Endothelial cell (in vitro differentiated cells): ENCODE results near the gene INPP4A. TPM values are rescaled to one million over a fixed set of nuclear protein-coding genes. Genes with fewer than 3 reads are reported as not detected.

ENCODE experiments used
- DNase-seq: peaks from one replicate; pipeline ENCODE4 v3.0.0; 2021; ENCODE audit warnings: low spot score
- H3K27ac Mint-ChIP-seq: one replicate; pipeline ENCODE4 v1.8.0; 2021; ENCODE audit warnings: mixed read lengths, inconsistent platforms; ENCODE audit not compliant: unreplicated experiment
- H3K27me3 Mint-ChIP-seq: one replicate; pipeline ENCODE4 v1.8.0; 2021; ENCODE audit warnings: mild to moderate bottlenecking, moderate library complexity, mixed read lengths, inconsistent platforms; ENCODE audit not compliant: unreplicated experiment
- H3K36me3 Mint-ChIP-seq: one replicate; pipeline ENCODE4 v1.8.0; 2021; ENCODE audit warnings: mild to moderate bottlenecking, low read depth, mixed read lengths, inconsistent platforms; ENCODE audit not compliant: unreplicated experiment
- H3K4me1 Mint-ChIP-seq: one replicate; pipeline ENCODE4 v1.8.0; 2021; ENCODE audit warnings: mild to moderate bottlenecking, mixed read lengths, inconsistent platforms; ENCODE audit not compliant: unreplicated experiment
- H3K4me3 Mint-ChIP-seq: one replicate; pipeline ENCODE4 v1.8.0; 2021; ENCODE audit warnings: mild to moderate bottlenecking, mixed read lengths, inconsistent platforms; ENCODE audit not compliant: unreplicated experiment
- H3K9me3 Mint-ChIP-seq: one replicate; pipeline ENCODE4 v1.8.0; 2021; ENCODE audit warnings: mixed read lengths, inconsistent platforms; ENCODE audit not compliant: unreplicated experiment
- CTCF ChIP-seq: fragments of 200-600 bp; sonication (generic); IDR thresholded peaks from one replicate; pipeline ENCODE4 v1.5.0; 2021; ENCODE audit warnings: antibody characterized with exemption; ENCODE audit not compliant: unreplicated experiment
- total RNA-seq: library from RNA; stranded (reverse); fragmentation: NEBNext Ultra II Directional; extraction: Animal tissue kit (Norgen Biotek cat#: 25700); gene quantifications from one replicate; pipeline ENCODE4 v1.2.1, GENCODE V29; 2021; ENCODE audit not compliant: unreplicated experiment

INPP4A gene
- total RNA-seq, 1 donor from 2014 or later, result 26.8 TPM

GRCh38 chr2:98524168-98524567 is 79.5 kb downstream of the INPP4A start:
- DNase-seq, result no peak
- TF ChIP-seq CTCF, result no peak
- Mint-ChIP-seq H3K4me1 (peaks cover 9% of the 10 kb centered on the region), H3K4me3 (no peak overlapping the region), H3K36me3 (peaks cover 18% of the 10 kb centered on the region), H3K27me3 (no peaks in the 10 kb centered on the region), H3K27ac (no peak overlapping the region), H3K9me3 (no peaks in the 10 kb centered on the region)

- TF ChIP-seq CTCF, result no peak
- Mint-ChIP-seq H3K27me3 (no peaks in the 10 kb centered on the region), H3K9me3 (no peaks in the 10 kb centered on the region), H3K27ac (no peak overlapping the region), H3K36me3 (peaks cover 18% of the 10 kb centered on the region), H3K4me1 (no peaks in the 10 kb centered on the region), H3K4me3 (no peak overlapping the region)
- DNase-seq, result no peak
Observed at GRCh38 chr2:98528349-98528748, 83.7 kb downstream of the INPP4A start.

DNA sequence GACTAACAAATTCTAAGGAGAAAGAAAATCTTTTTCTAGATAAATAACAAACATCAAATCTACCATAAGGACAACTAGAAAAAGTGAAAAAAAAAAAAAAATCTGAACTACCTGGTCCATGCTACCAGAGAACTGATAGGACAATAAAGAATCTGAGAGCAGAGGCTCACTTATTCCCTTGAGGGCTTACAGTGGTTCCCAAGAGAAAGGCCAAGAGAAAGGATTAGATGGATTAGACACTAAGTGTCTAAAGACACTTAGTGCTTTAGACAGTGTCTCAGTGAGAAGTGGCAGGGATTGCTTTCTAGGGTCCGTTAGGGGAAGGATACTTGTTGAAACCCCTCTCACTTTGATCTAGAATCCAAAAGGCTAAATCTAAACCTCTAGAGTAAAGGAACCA is 85.5 kb downstream of the INPP4A start:
- no peaks in the 10 kb centered on the region for H3K4me1 Mint-ChIP-seq
- no peaks in the 10 kb centered on the region for H3K9me3 Mint-ChIP-seq
- H3K27me3 Mint-ChIP-seq, result peaks cover 2% of the 10 kb centered on the region
- no peak for TF ChIP-seq CTCF
- no peak overlapping the region for H3K4me3 Mint-ChIP-seq
- no peak for DNase-seq
- peaks cover 24% of the 10 kb centered on the region for H3K36me3 Mint-ChIP-seq
- no peak overlapping the region for H3K27ac Mint-ChIP-seq

- H3K9me3 Mint-ChIP-seq, result no peaks in the 10 kb centered on the region
- no peak for DNase-seq
Observed at GRCh38 chr2:98532756-98533155, 88.1 kb downstream of the INPP4A start.

DNA sequence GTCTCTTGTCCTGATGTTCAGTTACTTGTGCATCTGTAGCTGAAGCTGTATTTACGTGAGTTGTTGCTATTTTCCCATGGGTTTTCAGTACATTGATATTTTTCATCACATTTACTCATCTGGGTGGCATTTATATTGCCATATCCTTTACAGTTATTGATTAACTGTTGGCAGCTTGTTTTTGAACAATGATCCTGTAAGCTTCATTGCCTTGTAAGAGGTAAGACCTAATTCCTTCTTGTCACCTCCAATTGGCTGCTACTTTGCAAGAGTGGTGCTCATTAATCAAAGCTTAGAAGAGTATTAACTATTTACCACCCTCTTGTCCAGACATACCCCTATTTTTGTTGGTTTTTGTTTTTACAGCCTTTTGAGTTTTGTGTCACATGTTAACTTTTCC is 88.9 kb downstream of the INPP4A start:
- Mint-ChIP-seq H3K4me1 (peaks cover 8% of the 10 kb centered on the region), H3K4me3 (no peak overlapping the region), H3K27ac (no peak overlapping the region), H3K36me3 (peaks cover 18% of the 10 kb centered on the region), H3K9me3 (no peaks in the 10 kb centered on the region), H3K27me3 (peaks cover 2% of the 10 kb centered on the region)
- DNase-seq, result no peak
- no peak for TF ChIP-seq CTCF

More at GRCh38 chr2:98532756-98533155, 88.1 kb downstream of the INPP4A start:
- H3K27ac Mint-ChIP-seq, result no peak overlapping the region
- peaks cover 2% of the 10 kb centered on the region for H3K27me3 Mint-ChIP-seq
- H3K4me3 Mint-ChIP-seq, result no peak overlapping the region
- H3K36me3 Mint-ChIP-seq, result peaks cover 20% of the 10 kb centered on the region
- H3K4me1 Mint-ChIP-seq, result peaks cover 8% of the 10 kb centered on the region
- TF ChIP-seq CTCF, result no peak
